Stimulated activated CD4-positive, alpha-beta T cell treated with anti-CD3 and anti-CD28 coated beads, TNF-alpha, amount 100 ng/mL, for 4 hours (primary cell): ENCODE data around the gene CLMN.

Experiments used
- DNase-seq, 3 experiments: peaks; one replicate each; pipeline ENCODE4 v3.0.0-alpha.2; 2020; ENCODE audit warnings: low read depth in 3 of 3

CLMN gene

DNA sequence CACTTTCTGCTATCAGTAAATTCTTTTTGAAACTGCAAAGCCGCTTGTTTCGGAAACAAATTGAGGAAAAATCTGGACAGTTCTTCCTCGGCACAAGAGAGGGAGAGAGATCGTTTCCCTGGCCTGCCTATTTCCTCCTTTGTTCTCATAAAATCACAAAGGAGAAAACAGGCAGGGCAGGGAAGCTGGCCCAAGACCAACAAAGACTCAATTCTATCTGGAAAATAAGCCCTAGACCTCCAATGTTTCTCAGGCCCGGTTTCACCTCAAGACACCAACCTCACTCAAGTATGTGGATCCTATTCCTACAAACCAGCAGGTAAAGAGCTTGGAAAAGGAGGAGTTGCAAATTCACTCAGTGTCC, 181.9 kb downstream of the CLMN start:
- no peak for DNase-seq

- no peak for DNase-seq
Observed at GRCh38 chr14:95137164-95137803, 182.4 kb downstream of the CLMN start.

DNA sequence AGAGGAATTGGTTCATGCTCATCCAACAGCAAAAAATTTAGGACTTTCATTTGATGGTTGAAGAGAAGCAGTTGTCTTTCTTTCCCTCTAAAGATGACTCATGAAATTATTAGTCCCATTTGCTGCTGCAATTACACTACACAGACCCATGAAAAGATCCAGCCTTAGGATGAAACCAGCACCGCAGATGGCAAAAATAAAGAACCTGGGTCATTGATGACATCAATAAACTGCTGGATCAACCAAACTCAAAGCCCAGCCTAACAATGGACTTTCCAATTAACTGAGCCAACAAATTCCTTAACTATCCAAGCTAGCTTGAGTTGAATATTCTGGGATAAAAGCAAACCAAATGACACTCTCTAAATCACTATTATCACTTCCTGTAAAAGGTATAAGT, 183.1 kb downstream of the CLMN start:
- DNase-seq: no peak

DNA sequence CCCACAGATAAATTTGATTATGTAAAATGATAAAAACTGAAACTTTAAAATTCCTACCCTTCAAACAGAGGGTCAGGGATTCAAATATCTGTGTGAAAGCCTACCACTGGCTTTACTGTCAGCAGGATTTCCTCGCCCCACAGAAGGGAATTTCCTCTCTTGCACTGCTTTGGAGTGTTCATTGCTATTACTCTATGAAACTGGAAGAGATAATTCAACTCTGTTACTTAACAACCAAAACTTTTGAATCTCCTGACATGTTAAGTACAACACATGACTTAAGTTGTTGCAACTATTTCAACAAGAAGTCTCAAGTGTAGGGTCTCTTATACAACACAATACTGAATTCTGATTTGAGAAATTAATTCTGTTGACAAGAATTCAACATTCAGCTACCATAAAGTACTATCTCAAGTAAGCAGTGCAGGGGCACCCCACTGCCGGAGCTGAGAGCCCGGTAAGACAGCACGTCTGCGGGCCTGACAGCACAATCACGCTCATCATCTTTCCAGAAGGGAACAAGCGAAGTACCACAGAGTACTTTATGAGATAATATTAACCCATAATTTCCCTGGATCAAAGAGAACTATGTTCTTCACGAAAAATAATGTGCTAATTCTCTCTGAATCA, 185.3 kb downstream of the CLMN start:
- DNase-seq: no peak

DNA sequence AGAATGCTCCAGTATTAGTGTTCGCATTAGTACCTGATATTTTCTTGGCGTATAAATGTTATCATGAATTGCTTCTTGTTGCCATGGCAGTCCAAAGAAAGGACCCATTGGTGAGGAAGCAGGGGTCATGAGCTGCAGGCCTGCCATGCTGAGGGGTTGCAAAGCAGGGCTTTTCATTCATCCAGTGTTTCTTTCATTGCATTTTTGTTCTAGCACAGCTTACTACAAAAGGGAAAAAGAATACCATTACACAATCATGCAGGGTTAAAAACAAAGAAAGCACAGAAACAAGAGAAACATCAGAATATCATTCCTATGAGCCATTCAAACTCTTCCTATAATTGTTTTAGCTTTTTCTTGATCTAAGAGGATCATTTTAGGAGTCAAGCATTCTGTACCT, 186.4 kb downstream of the CLMN start:
- no peak for DNase-seq

GRCh38 chr14:95132760-95133159, 186.9 kb downstream of the CLMN start:
- DNase-seq: no peak
